HepG2 (cell line): Measurements from ENCODE around the gene POLR3K. TPM values are rescaled to one million over a fixed set of nuclear protein-coding genes. Genes with fewer than 3 reads are reported as not detected.

ENCODE experiments used
- FIP1L1 ChIP-seq: fragments of 200-400 bp; formaldehyde crosslinking; IDR thresholded peaks from 2 replicates; pipeline ENCODE4 v1.6.1; 2018; ENCODE audit warnings: low read depth, mild to moderate bottlenecking, low read length, moderate library complexity, borderline replicate concordance; ENCODE audit not compliant: insufficient read depth
- GMEB2 ChIP-seq: IDR thresholded peaks from 2 replicates; pipeline ENCODE4 v1.6.1; 2016; ENCODE audit warnings: missing biosample characterization, missing genetic modification reagents, low read depth
- GZF1 ChIP-seq: sonication (generic); formaldehyde crosslinking; IDR thresholded peaks from 2 replicates; pipeline ENCODE4 v1.5.1; 2020; ENCODE audit warnings: mild to moderate bottlenecking, missing genetic modification reagents
- NFKB2 ChIP-seq: sonication (generic); formaldehyde crosslinking; IDR thresholded peaks from 2 replicates; pipeline ENCODE4 v1.4.0; 2020; ENCODE audit warnings: missing genetic modification reagents, borderline replicate concordance
- SCMH1 ChIP-seq: sonication (generic); formaldehyde crosslinking; IDR thresholded peaks from 2 replicates; pipeline ENCODE4 v1.9.0; 2021; ENCODE audit warnings: missing genetic modification reagents, mild to moderate bottlenecking, borderline replicate concordance
- SNRNP70 ChIP-seq: fragments of 200-400 bp; formaldehyde crosslinking; IDR thresholded peaks from 2 replicates; pipeline ENCODE4 v1.6.1; 2017; ENCODE audit warnings: mild to moderate bottlenecking, low read depth, low read length, moderate library complexity
- SP140L ChIP-seq: sonication (generic); formaldehyde crosslinking; IDR thresholded peaks from 2 replicates; pipeline ENCODE4 v1.4.0; 2020; ENCODE audit warnings: missing genetic modification reagents, borderline replicate concordance
- TARDBP ChIP-seq: sonication (generic); formaldehyde crosslinking; IDR thresholded peaks from 2 replicates; pipeline ENCODE4 v1.8.0; 2022; ENCODE audit warnings: mild to moderate bottlenecking, missing genetic modification reagents
- TFE3 ChIP-seq: IDR thresholded peaks from 2 replicates; pipeline ENCODE4 v1.6.1; 2016
- ZNF318 ChIP-seq: sonication (generic); formaldehyde crosslinking; IDR thresholded peaks from 2 replicates; pipeline ENCODE4 v1.4.0; 2020; ENCODE audit warnings: mild to moderate bottlenecking, missing genetic modification reagents
- ZNF598 ChIP-seq: sonication (generic); formaldehyde crosslinking; IDR thresholded peaks from 2 replicates; pipeline ENCODE4 v1.5.1; 2020; ENCODE audit warnings: mild to moderate bottlenecking, missing genetic modification reagents, borderline replicate concordance
- ZNF652 ChIP-seq: IDR thresholded peaks from 2 replicates; pipeline ENCODE4 v1.6.1; 2016; ENCODE audit warnings: low read depth, borderline replicate concordance
- ZNF709 ChIP-seq: sonication (generic); formaldehyde crosslinking; IDR thresholded peaks from 2 replicates; pipeline ENCODE4 v1.5.0; 2020; ENCODE audit warnings: mild to moderate bottlenecking, missing genetic modification reagents
- ZNF724P ChIP-seq: sonication (generic); formaldehyde crosslinking; IDR thresholded peaks from 2 replicates; pipeline ENCODE4 v1.8.0; 2022; ENCODE audit warnings: missing genetic modification reagents, borderline replicate concordance
- ZNF780A ChIP-seq: sonication (generic); formaldehyde crosslinking; IDR thresholded peaks from 2 replicates; pipeline ENCODE4 v1.8.0; 2022; ENCODE audit warnings: mild to moderate bottlenecking, missing genetic modification reagents, moderate library complexity
- ZSCAN25 ChIP-seq: sonication (generic); formaldehyde crosslinking; IDR thresholded peaks from 2 replicates; pipeline ENCODE4 v1.8.0; 2022; ENCODE audit warnings: mild to moderate bottlenecking, missing genetic modification reagents
- polyA plus RNA-seq, 8 experiments: library from polyadenylated mRNA; depleted of rRNA in 3 of 8; stranded (reverse) in 7 of 8; unstranded in 1 of 8; fragments of >200 nt; fragmentation: Illumina TruSeq in 4 of 8; extraction: Trizol in 4 of 8; gene quantifications; 2 replicates each; pipeline versions ENCODE4 v1.2.1 to v1.2.3, GENCODE V29; 2011 to 2016; ENCODE audit warnings: low read depth in 4 of 8, missing spikeins in 1 of 8, mixed read lengths in 1 of 8; ENCODE audit not compliant: insufficient read depth in 1 of 8
- total RNA-seq, 5 experiments: library from RNA; depleted of rRNA; stranded (reverse); fragments of >200 nt; fragmentation: Illumina TruSeq; extraction: Trizol; gene quantifications; 2 replicates each; pipeline ENCODE4 v1.2.3, GENCODE V29; 2016; ENCODE audit warnings: low read depth in 1 of 5

POLR3K gene
- total and polyA plus RNA-seq, 2 of the 13 experiments (the other 11 are each of a cell fraction or from before 2014, with no cell fraction given) = 14.8 to 18.8 TPM

- no peak for TF ChIP-seq GMEB2
- TF ChIP-seq NFKB2 (CRISPR knock-in tag) = peak; percentile 91; the same call in 1 of the 2 replicates
- TF ChIP-seq SCMH1 (CRISPR knock-in tag) = no peak
- peak; percentile 58; the same call in 1 of the 2 replicates for TF ChIP-seq GZF1 (CRISPR knock-in tag)
- no peak; the same call in 1 of the 2 replicates for TF ChIP-seq TFE3
- TF ChIP-seq FIP1L1 = no peak
- TF ChIP-seq TARDBP = peak; percentile 67; the same call in 1 of the 2 replicates
- TF ChIP-seq ZNF780A (CRISPR knock-in tag) = peak; percentile 89; the same call in 1 of the 2 replicates
- TF ChIP-seq SNRNP70 = no peak
- TF ChIP-seq ZSCAN25 (CRISPR knock-in tag) = no peak; the same call in 1 of the 2 replicates
- TF ChIP-seq ZNF652 (CRISPR knock-in tag) = no peak
- TF ChIP-seq SP140L (CRISPR knock-in tag) = no peak
- TF ChIP-seq ZNF318 = no peak; the same call in 1 of the 2 replicates
- TF ChIP-seq ZNF709 = peak; percentile 80
- peak; percentile 33; the same call in 1 of the 2 replicates for TF ChIP-seq ZNF724P (CRISPR knock-in tag)
- peak; percentile 66; the same call in 1 of the 2 replicates for TF ChIP-seq ZNF598 (CRISPR knock-in tag)
Measured at GRCh38 chr16:53346-54236, at the start of gene POLR3K, which contains the start of gene SNRNP25 (continued).
